Measurements from ENCODE around the gene C19orf85. TPM values are rescaled to one million over a fixed set of nuclear protein-coding genes. Genes with fewer than 3 reads are reported as not detected.

C19orf85 gene
- total RNA-seq, 1 experiment from 2014 or later = not detected

DNA sequence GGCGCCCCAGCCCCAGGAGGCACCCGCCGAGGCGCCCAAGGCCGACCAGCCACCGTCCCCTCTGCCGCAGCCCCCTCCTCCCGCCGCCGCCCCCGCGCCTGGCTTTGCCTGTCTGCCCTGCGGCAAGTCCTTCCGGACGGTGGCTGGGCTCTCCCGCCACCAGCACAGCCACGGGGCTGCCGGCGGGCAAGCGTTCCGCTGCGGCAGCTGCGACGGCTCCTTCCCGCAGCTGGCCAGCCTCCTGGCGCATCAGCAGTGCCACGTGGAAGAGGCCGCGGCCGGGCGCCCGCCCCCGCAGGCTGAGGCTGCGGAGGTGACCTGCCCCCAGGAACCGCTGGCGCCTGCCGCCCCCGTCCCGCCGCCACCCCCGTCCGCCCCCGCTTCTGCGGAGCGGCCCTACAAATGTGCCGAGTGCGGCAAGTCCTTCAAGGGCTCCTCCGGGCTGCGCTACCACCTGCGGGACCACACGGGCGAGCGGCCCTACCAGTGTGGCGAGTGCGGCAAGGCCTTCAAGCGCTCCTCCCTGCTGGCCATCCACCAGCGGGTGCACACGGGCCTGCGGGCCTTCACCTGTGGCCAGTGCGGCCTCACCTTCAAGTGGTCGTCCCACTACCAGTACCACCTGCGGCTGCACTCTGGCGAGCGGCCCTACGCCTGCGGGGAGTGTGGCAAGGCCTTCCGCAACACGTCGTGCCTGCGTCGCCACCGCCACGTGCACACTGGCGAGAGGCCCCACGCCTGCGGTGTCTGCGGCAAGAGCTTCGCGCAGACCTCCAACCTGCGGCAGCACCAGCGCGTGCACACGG lies 17.8 kb upstream of the C19orf85 start:
- in situ Hi-C loops (cut with HindIII; ENCODE audit: low pct_unique_long_range_greater_than_20kb, low sequenced_read_pairs) (no loop called here), intact Hi-C loops (cut with micrococcal nuclease; ENCODE audit: unreplicated experiment) (no loop called here)
- Histone ChIP-seq H3K4me3 (ENCODE audit: low read depth in 2 of 2, low read length in 2 of 2) (no peak overlapping the region), H3K4me1 (ENCODE audit: control insufficient read depth, insufficient read depth, low read length) (peaks cover 46% of the 10 kb centered on the region), H3K27ac (ENCODE audit: low read length) (no peak overlapping the region), H3K36me3 (ENCODE audit: control insufficient read depth, insufficient read depth, low read length) (peaks cover 3% of the 10 kb centered on the region; the same call in 1 of the 2 replicates), H3K27me3 (ENCODE audit: control insufficient read depth, insufficient read depth, low read length) (no peaks in the 10 kb centered on the region), H3K9me3 (ENCODE audit: control insufficient read depth, insufficient read depth, low read depth, low read length) (no peaks in the 10 kb centered on the region)
- DNase-seq (ENCODE audit: low read depth, low spot score) = no peak
- no TSS peak for BruUV-seq (replicated peaks)
- CTCF ChIA-PET = no interaction called here
- POLR2A ChIA-PET = interaction anchor here (0.7 kb wide), 1 partner anchor 12 kb away, joined by 10 read pairs; no protein-coding TSS in a partner anchor
- no peak for ATAC-seq
- TF ChIP-seq, protein P1, sequence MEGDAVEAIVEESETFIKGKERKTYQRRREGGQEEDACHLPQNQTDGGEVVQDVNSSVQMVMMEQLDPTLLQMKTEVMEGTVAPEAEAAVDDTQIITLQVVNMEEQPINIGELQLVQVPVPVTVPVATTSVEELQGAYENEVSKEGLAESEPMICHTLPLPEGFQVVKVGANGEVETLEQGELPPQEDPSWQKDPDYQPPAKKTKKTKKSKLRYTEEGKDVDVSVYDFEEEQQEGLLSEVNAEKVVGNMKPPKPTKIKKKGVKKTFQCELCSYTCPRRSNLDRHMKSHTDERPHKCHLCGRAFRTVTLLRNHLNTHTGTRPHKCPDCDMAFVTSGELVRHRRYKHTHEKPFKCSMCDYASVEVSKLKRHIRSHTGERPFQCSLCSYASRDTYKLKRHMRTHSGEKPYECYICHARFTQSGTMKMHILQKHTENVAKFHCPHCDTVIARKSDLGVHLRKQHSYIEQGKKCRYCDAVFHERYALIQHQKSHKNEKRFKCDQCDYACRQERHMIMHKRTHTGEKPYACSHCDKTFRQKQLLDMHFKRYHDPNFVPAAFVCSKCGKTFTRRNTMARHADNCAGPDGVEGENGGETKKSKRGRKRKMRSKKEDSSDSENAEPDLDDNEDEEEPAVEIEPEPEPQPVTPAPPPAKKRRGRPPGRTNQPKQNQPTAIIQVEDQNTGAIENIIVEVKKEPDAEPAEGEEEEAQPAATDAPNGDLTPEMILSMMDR (IDR thresholded peaks at IDR 0.05) = no peak
- no peak for TF ChIP-seq TCF7L2 (IDR thresholded peaks at IDR 0.05; ENCODE audit: low read depth, low read length)
- TF ChIP-seq SIN3A (IDR thresholded peaks at IDR 0.05; ENCODE audit: borderline replicate concordance, insufficient read depth, low read depth, low read length) = no peak
- TF ChIP-seq, protein P2, sequence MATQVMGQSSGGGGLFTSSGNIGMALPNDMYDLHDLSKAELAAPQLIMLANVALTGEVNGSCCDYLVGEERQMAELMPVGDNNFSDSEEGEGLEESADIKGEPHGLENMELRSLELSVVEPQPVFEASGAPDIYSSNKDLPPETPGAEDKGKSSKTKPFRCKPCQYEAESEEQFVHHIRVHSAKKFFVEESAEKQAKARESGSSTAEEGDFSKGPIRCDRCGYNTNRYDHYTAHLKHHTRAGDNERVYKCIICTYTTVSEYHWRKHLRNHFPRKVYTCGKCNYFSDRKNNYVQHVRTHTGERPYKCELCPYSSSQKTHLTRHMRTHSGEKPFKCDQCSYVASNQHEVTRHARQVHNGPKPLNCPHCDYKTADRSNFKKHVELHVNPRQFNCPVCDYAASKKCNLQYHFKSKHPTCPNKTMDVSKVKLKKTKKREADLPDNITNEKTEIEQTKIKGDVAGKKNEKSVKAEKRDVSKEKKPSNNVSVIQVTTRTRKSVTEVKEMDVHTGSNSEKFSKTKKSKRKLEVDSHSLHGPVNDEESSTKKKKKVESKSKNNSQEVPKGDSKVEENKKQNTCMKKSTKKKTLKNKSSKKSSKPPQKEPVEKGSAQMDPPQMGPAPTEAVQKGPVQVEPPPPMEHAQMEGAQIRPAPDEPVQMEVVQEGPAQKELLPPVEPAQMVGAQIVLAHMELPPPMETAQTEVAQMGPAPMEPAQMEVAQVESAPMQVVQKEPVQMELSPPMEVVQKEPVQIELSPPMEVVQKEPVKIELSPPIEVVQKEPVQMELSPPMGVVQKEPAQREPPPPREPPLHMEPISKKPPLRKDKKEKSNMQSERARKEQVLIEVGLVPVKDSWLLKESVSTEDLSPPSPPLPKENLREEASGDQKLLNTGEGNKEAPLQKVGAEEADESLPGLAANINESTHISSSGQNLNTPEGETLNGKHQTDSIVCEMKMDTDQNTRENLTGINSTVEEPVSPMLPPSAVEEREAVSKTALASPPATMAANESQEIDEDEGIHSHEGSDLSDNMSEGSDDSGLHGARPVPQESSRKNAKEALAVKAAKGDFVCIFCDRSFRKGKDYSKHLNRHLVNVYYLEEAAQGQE (IDR thresholded peaks at IDR 0.05; ENCODE audit: insufficient read depth in 1 of 2, low read depth in 2 of 2, low read length in 1 of 2) = no peak
- no peak for TF ChIP-seq POLR2AphosphoS5 (IDR thresholded peaks at IDR 0.05; ENCODE audit: low read depth, low read length)

DNA sequence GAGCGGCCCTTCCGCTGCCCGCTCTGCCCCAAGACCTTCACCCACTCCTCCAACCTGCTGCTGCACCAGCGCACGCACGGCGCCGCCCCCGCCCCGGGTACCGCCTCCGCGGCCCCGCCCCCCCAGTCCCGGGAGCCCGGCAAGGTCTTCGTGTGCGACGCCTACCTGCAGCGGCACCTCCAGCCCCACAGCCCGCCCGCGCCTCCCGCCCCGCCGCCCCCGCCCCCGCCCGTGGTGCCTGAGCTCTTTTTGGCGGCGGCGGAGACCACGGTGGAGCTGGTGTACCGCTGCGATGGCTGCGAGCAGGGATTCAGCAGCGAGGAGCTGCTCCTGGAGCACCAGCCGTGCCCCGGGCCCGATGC lies 17.2 kb upstream of the C19orf85 start:
- Histone ChIP-seq H3K27me3 (ENCODE audit: control insufficient read depth, insufficient read depth, low read length) (no peaks in the 10 kb centered on the region), H3K9me3 (ENCODE audit: control insufficient read depth, insufficient read depth, low read depth, low read length) (no peaks in the 10 kb centered on the region), H3K27ac (ENCODE audit: low read length) (no peak overlapping the region), H3K36me3 (ENCODE audit: control insufficient read depth, insufficient read depth, low read length) (peaks cover 3% of the 10 kb centered on the region; the same call in 1 of the 2 replicates), H3K4me3 (ENCODE audit: low read depth in 2 of 2, low read length in 2 of 2) (no peak overlapping the region), H3K4me1 (ENCODE audit: control insufficient read depth, insufficient read depth, low read length) (peaks cover 40% of the 10 kb centered on the region)
- ATAC-seq = no peak
- TF ChIP-seq, protein P1 (IDR thresholded peaks at IDR 0.05) = no peak
- no peak for TF ChIP-seq SIN3A (IDR thresholded peaks at IDR 0.05; ENCODE audit: borderline replicate concordance, insufficient read depth, low read depth, low read length)
- no peak for TF ChIP-seq POLR2AphosphoS5 (IDR thresholded peaks at IDR 0.05; ENCODE audit: low read depth, low read length)
- no peak for TF ChIP-seq TCF7L2 (IDR thresholded peaks at IDR 0.05; ENCODE audit: low read depth, low read length)
- TF ChIP-seq, protein P2 (IDR thresholded peaks at IDR 0.05; ENCODE audit: insufficient read depth in 1 of 2, low read depth in 2 of 2, low read length in 1 of 2) = no peak
- POLR2A ChIA-PET = no interaction called here
- BruUV-seq (replicated peaks) = no TSS peak
- no peak for DNase-seq (ENCODE audit: low read depth, low spot score)
- intact Hi-C loops (cut with micrococcal nuclease; ENCODE audit: unreplicated experiment) (no loop called here), in situ Hi-C loops (cut with HindIII; ENCODE audit: low pct_unique_long_range_greater_than_20kb, low sequenced_read_pairs) (no loop called here)
- CTCF ChIA-PET = no interaction called here
